DND-41 (cell line): Measurements from ENCODE around the gene PARPBP.
A peak's percentile ranks its signal among the peaks of the same experiment; 100 is the strongest.
"Not testable (repeated sequence)": the region's sequence is repeated elsewhere in the genome, so short reads cannot be mapped to it uniquely, and the experiment has no call there.

Experiments
- ATAC-seq: fragments of 200-7000 bp; cut with Tn5 transposase; 3 replicates; pipeline ENCODE4 v1.9.1; 2021; ENCODE audit warnings: low read depth; ENCODE audit not compliant: insufficient read depth
- DNase-seq: peaks from one replicate; pipeline ENCODE4 v3.0.0-alpha.2; 2020
- H2AFZ ChIP-seq: 2 replicates; pipeline ENCODE4 v1.6.0; 2012; ENCODE audit warnings: low read depth, low read length
- H3K27ac ChIP-seq: 2 replicates; pipeline ENCODE4 v1.5.1; 2012; ENCODE audit warnings: low read length, inconsistent platforms
- H3K27me3 ChIP-seq: fragments of 200-600 bp; sonication (generic); 2 replicates; pipeline ENCODE4 v1.6.0; 2012; ENCODE audit warnings: low read length, mild to moderate bottlenecking, inconsistent platforms; ENCODE audit not compliant: insufficient read depth, poor library complexity
- H3K36me3 ChIP-seq: 2 replicates; pipeline ENCODE4 v1.5.1; 2012; ENCODE audit warnings: low read length, inconsistent platforms; ENCODE audit not compliant: insufficient read depth
- H3K4me1 ChIP-seq: 2 replicates; pipeline ENCODE4 v1.5.1; 2012; ENCODE audit warnings: mild to moderate bottlenecking, low read length; ENCODE audit not compliant: insufficient read depth
- H3K4me2 ChIP-seq: 2 replicates; pipeline ENCODE4 v1.6.0; 2012; ENCODE audit warnings: mild to moderate bottlenecking, moderate library complexity, low read length, inconsistent platforms; ENCODE audit not compliant: insufficient read depth
- H3K4me3 ChIP-seq, 2 experiments: fragments of 200-600 bp in 1 of 2; shearing (Covaris generic) in 1 of 2; 2 replicates each; pipeline ENCODE4 v1.5.1; 2012 to 2016; ENCODE audit warnings: inconsistent platforms in 2 of 2, low read length in 2 of 2, mild to moderate bottlenecking in 2 of 2, low read depth in 1 of 2, moderate library complexity in 1 of 2
- H3K79me2 ChIP-seq: 2 replicates; pipeline ENCODE4 v1.6.0; 2012; ENCODE audit warnings: low read length, inconsistent platforms; ENCODE audit not compliant: insufficient read depth
- H3K9ac ChIP-seq: 2 replicates; pipeline ENCODE4 v1.6.0; 2012; ENCODE audit warnings: low read depth, mild to moderate bottlenecking, inconsistent platforms, low read length, moderate library complexity
- H3K9me3 ChIP-seq: 2 replicates; pipeline ENCODE4 v1.5.1; 2012; ENCODE audit warnings: low read length, moderate library complexity, mild to moderate bottlenecking, inconsistent platforms; ENCODE audit not compliant: insufficient read depth, severe bottlenecking
- H4K20me1 ChIP-seq: 2 replicates; pipeline ENCODE4 v1.6.0; 2012; ENCODE audit warnings: low read length; ENCODE audit not compliant: insufficient read depth
- EZH2 ChIP-seq: IDR thresholded peaks from 3 replicates; pipeline ENCODE4 v1.6.1; 2012; ENCODE audit warnings: borderline replicate concordance, low read depth, mild to moderate bottlenecking, moderate library complexity, low read length, inconsistent platforms; ENCODE audit not compliant: severe bottlenecking
- TF ChIP-seq, protein P1 (sequence below): IDR thresholded peaks from 2 replicates; pipeline ENCODE4 v1.5.1; 2012; ENCODE audit warnings: borderline replicate concordance, low read length, moderate library complexity, mild to moderate bottlenecking; ENCODE audit not compliant: poor library complexity, severe bottlenecking; ENCODE audit errors: extremely low read depth

Gene PARPBP, protein sequence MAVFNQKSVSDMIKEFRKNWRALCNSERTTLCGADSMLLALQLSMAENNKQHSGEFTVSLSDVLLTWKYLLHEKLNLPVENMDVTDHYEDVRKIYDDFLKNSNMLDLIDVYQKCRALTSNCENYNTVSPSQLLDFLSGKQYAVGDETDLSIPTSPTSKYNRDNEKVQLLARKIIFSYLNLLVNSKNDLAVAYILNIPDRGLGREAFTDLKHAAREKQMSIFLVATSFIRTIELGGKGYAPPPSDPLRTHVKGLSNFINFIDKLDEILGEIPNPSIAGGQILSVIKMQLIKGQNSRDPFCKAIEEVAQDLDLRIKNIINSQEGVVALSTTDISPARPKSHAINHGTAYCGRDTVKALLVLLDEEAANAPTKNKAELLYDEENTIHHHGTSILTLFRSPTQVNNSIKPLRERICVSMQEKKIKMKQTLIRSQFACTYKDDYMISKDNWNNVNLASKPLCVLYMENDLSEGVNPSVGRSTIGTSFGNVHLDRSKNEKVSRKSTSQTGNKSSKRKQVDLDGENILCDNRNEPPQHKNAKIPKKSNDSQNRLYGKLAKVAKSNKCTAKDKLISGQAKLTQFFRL

DNA sequence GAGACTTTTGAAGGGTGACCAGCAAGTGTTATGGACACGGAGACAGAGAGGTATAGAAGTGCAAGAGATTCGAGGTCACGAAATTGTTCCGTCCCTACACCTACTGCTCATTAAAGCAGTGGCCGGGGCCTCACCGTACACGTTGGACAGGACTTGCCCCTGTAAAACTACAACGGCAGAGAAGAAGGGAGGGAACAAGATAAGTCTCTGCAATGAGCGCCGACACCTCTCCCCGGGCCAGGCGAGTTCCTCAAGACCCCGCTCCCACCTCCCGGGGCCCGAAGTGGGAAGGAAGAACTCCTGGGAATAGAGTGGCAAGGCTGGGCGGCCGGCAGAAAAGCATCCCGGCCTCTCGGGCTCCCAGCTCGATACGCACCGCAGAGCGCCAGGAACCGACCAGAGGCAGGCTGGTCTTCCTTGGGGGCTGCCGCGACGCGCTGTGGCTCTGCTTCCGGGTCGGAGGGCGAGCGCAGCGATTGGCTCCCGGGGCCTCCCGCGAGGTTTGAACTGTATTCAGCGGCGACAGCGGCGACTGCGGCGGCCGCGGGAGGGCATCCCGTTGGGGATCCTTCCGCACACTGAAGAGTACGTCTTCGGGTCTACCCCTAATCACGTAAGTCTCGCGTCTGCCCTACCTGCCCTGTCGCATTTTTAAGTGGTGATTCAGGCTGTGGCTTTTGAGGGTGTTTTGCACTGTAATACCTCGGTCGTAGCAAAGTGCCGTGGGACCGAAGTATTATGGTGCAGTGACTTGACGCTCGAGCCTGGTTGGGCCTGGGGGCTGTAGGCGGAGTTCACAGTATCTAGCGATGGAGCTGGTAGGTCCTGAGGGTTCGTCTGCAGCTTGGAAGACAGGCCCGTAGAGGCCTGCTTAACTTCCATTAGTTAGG lies at the start of gene PARPBP, which contains the start of gene NUP37:
TSS of gene PARPBP (plus strand) at position 510 of the 890 bp plus-strand sequence. CDS start 3,706 bp downstream, outside the sequence.
TSS of gene NUP37 (minus strand) at position 441 of the 890 bp plus-strand sequence. CDS start 1,596 bp downstream, outside the sequence.
- peaks cover 68% of the 10 kb centered on the region for H3K79me2 ChIP-seq
- no peaks in the 10 kb centered on the region for H3K9me3 ChIP-seq
- DNase-seq, result peak; percentile 94
- peak; percentile 95 for ATAC-seq
- peaks cover 47% of the 10 kb centered on the region for H3K36me3 ChIP-seq
- H3K9ac ChIP-seq, result peak within 1 kb of the TSS; percentile 88
- peak within 1 kb of the TSS; percentile 66 to 95 for H3K4me3 ChIP-seq
- peak within 1 kb of the TSS; percentile 96 for H2AFZ ChIP-seq
- H3K27me3 ChIP-seq, result no peaks in the 10 kb centered on the region
- peak within 1 kb of the TSS; percentile 94 for H3K27ac ChIP-seq
- peak within 1 kb of the TSS; percentile 83 for H3K4me2 ChIP-seq
- H4K20me1 ChIP-seq, result peaks cover 8% of the 10 kb centered on the region; the same call in 1 of the 2 replicates
- peaks cover 48% of the 10 kb centered on the region for H3K4me1 ChIP-seq
- no peak for TF ChIP-seq EZH2
- TF ChIP-seq, protein P1, sequence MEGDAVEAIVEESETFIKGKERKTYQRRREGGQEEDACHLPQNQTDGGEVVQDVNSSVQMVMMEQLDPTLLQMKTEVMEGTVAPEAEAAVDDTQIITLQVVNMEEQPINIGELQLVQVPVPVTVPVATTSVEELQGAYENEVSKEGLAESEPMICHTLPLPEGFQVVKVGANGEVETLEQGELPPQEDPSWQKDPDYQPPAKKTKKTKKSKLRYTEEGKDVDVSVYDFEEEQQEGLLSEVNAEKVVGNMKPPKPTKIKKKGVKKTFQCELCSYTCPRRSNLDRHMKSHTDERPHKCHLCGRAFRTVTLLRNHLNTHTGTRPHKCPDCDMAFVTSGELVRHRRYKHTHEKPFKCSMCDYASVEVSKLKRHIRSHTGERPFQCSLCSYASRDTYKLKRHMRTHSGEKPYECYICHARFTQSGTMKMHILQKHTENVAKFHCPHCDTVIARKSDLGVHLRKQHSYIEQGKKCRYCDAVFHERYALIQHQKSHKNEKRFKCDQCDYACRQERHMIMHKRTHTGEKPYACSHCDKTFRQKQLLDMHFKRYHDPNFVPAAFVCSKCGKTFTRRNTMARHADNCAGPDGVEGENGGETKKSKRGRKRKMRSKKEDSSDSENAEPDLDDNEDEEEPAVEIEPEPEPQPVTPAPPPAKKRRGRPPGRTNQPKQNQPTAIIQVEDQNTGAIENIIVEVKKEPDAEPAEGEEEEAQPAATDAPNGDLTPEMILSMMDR, result no peak

GRCh38 chr12:102072092-102072491 lies 47.9 kb upstream of the PARPBP start:
- not testable (repeated sequence) for H3K4me1 ChIP-seq, H3K9me3 ChIP-seq, H2AFZ ChIP-seq, H3K27me3 ChIP-seq, ATAC-seq, DNase-seq, H3K79me2 ChIP-seq, H3K4me3 ChIP-seq, H3K4me2 ChIP-seq, H3K9ac ChIP-seq, H4K20me1 ChIP-seq, H3K27ac ChIP-seq
- H3K36me3 ChIP-seq, result peaks cover 37% of the 10 kb centered on the region

DNA sequence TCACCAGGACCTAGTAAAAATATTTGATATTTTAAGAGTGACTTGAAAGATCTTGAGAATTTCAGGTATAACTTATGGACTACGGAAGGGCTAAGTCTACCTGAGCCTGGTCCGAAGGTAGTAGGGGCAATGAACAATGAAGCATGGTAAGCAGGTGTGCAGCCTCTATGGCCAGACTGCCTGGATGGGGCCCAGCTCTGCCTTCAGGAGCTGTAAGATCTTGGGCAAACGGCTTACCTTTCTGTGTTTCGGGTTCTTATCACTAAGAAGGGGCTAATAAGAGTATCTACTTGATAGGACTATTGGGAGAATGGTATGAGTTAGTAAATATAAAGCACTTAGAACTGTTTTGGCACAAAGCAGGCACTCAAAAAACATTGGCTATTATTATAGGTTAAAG lies 39.1 kb upstream of the PARPBP start:
- Histone ChIP-seq H3K9ac (no peak overlapping the region), H3K27ac (no peak overlapping the region), H3K36me3 (peaks cover 86% of the 10 kb centered on the region), H3K4me2 (no peak overlapping the region), H3K4me1 (no peaks in the 10 kb centered on the region), H2AFZ (no peak overlapping the region), H3K79me2 (no peaks in the 10 kb centered on the region), H3K27me3 (no peaks in the 10 kb centered on the region), H4K20me1 (no peaks in the 10 kb centered on the region), H3K4me3 (no peak overlapping the region), H3K9me3 (no peaks in the 10 kb centered on the region)
- DNase-seq, result no peak
- no peak for ATAC-seq
- TF ChIP-seq, protein P1, result no peak

GRCh38 chr12:102089228-102089835 lies 30.7 kb upstream of the PARPBP start:
- H4K20me1 ChIP-seq, H3K4me3 ChIP-seq, H3K9me3 ChIP-seq, ATAC-seq, H2AFZ ChIP-seq, H3K79me2 ChIP-seq, H3K27ac ChIP-seq, H3K9ac ChIP-seq, H3K4me2 ChIP-seq, H3K4me1 ChIP-seq, H3K27me3 ChIP-seq: not testable (repeated sequence)
- peak; percentile 13 for DNase-seq
- H3K36me3 ChIP-seq, result peaks cover 47% of the 10 kb centered on the region
